ENCODE data around the gene NRN1.

GRCh38 chr6:6006428-6007365, at the start of gene NRN1:
- no peak for TF ChIP-seq CTCF (IDR thresholded peaks at IDR 0.05; ENCODE audit: extremely low read depth in 1 of 2, insufficient read depth in 1 of 2, low read depth in 1 of 2, low read length in 2 of 2)
- no peak for TF ChIP-seq MAX (IDR thresholded peaks at IDR 0.05; ENCODE audit: insufficient read depth, insufficient read length)
- no peak for TF ChIP-seq POLR2AphosphoS5 (IDR thresholded peaks at IDR 0.05; ENCODE audit: insufficient read depth, low read depth, low read length)
- TF ChIP-seq JUN (IDR thresholded peaks at IDR 0.05; ENCODE audit: borderline replicate concordance, insufficient read depth, insufficient read length, low read depth), result no peak
- peak; percentile 79 for TF ChIP-seq EZH2 (IDR thresholded peaks at IDR 0.05; ENCODE audit: borderline replicate concordance, low read depth, low read length, severe bottlenecking)
- TF ChIP-seq POLR2A (IDR thresholded peaks at IDR 0.05; ENCODE audit: low read depth, low read length), result no peak
- no peak for TF ChIP-seq MYC (IDR thresholded peaks at IDR 0.05; ENCODE audit: low read depth, low read length)
- no peak for TF ChIP-seq GATA2 (IDR thresholded peaks at IDR 0.05; ENCODE audit: insufficient read depth, insufficient read length, low read depth, low read length)

All from endothelial cell of umbilical vein (primary cell).